PC-3 (cell line): Measurements from ENCODE around the gene SNTB2. TPM values are rescaled to one million over a fixed set of nuclear protein-coding genes. Genes with fewer than 3 reads are reported as not detected.

ENCODE experiments used
- ATAC-seq: fragments of 200-7000 bp; cut with Tn5 transposase; 2 replicates; pipeline ENCODE4 v1.9.1; 2020; ENCODE audit warnings: mild to moderate bottlenecking, moderate library complexity
- BruUV-seq: library from RNA; stranded (reverse); fragments of 400-500 nt; replicated peaks from 2 replicates; lab custom pipeline; 2021; lab: Mats Ljungman, UMichigan
- CTCF ChIA-PET: fragments of 300-600 bp; sonication (Branson Sonifier 250); formaldehyde crosslinking; loops from one replicate; lab custom pipeline; 2022; ENCODE audit warnings: antibody characterized with exemption; lab: Charles Lee
- POLR2A ChIA-PET: fragments of 300-600 bp; sonication (Branson Sonifier 250); formaldehyde crosslinking; loops from one replicate; lab custom pipeline; 2022; ENCODE audit warnings: antibody characterized with exemption; ENCODE audit not compliant: unreplicated experiment; lab: Charles Lee
- DNase-seq: peaks from one replicate; pipeline ENCODE4 v3.0.0-alpha.2; 2015
- H2AFZ ChIP-seq: fragments of 300-600 bp; sonication (generic); 2 replicates; pipeline ENCODE4 v1.6.0; 2016; ENCODE audit warnings: antibody characterized with exemption, low read length
- H3F3A ChIP-seq: fragments of 300-600 bp; sonication (generic); one replicate; pipeline ENCODE4 v1.6.0; 2017; ENCODE audit warnings: antibody characterized with exemption, low read length, control low read depth, mild to moderate bottlenecking; ENCODE audit not compliant: unreplicated experiment
- H3K27ac ChIP-seq: fragments of 300-600 bp; sonication (generic); 2 replicates; pipeline ENCODE4 v1.5.1; 2016; ENCODE audit warnings: mild to moderate bottlenecking, low read length
- H3K27me3 ChIP-seq: fragments of 300-600 bp; sonication (generic); 2 replicates; pipeline ENCODE4 v1.6.1; 2016; ENCODE audit warnings: low read length, mixed read lengths
- H3K36me3 ChIP-seq: fragments of 300-600 bp; sonication (generic); 2 replicates; pipeline ENCODE4 v1.6.1; 2016; ENCODE audit warnings: low read depth, mixed run types, low read length, mixed read lengths
- H3K4me1 ChIP-seq: fragments of 300-600 bp; sonication (generic); 2 replicates; pipeline ENCODE4 v1.5.1; 2016; ENCODE audit warnings: low read length; ENCODE audit not compliant: insufficient read depth
- H3K4me2 ChIP-seq: fragments of 300-600 bp; sonication (generic); 2 replicates; pipeline ENCODE4 v1.6.0; 2016; ENCODE audit warnings: low read length
- H3K4me3 ChIP-seq: fragments of 300-600 bp; sonication (generic); 2 replicates; pipeline ENCODE4 v1.5.1; 2016; ENCODE audit warnings: mild to moderate bottlenecking, low read length, mixed read lengths
- H3K79me2 ChIP-seq: fragments of 300-600 bp; sonication (generic); 2 replicates; pipeline ENCODE4 v1.6.1; 2017; ENCODE audit warnings: low read length, mixed read lengths
- H3K9ac ChIP-seq: fragments of 300-600 bp; sonication (generic); 2 replicates; pipeline ENCODE4 v1.6.0; 2016; ENCODE audit warnings: mild to moderate bottlenecking, low read length
- H3K9me2 ChIP-seq: fragments of 300-600 bp; sonication (generic); replicated peaks from 2 replicates; pipeline ENCODE4 v1.6.1; 2016; ENCODE audit warnings: mixed run types, low read length, mixed read lengths
- H3K9me3 ChIP-seq: fragments of 300-600 bp; sonication (generic); 2 replicates; pipeline ENCODE4 v1.6.1; 2016; ENCODE audit warnings: low read length, mixed read lengths
- H4K20me1 ChIP-seq: fragments of 300-600 bp; sonication (generic); 2 replicates; pipeline ENCODE4 v1.6.1; 2016; ENCODE audit warnings: low read length, mixed read lengths
- CTCF ChIP-seq: fragments of 300-600 bp; sonication (generic); conservative IDR thresholded peaks from 2 replicates; pipeline ENCODE4 v1.5.1; 2017; ENCODE audit warnings: antibody characterized with exemption, low read depth, mild to moderate bottlenecking, low read length
- EZH2 ChIP-seq: fragments of 300-600 bp; sonication (generic); IDR thresholded peaks from one replicate; pipeline ENCODE4 v1.6.1; 2017; ENCODE audit warnings: antibody characterized with exemption, mild to moderate bottlenecking, low read length; ENCODE audit not compliant: unreplicated experiment
- EZH2phosphoT487 ChIP-seq: fragments of 300-600 bp; sonication (generic); IDR thresholded peaks from 2 replicates; pipeline ENCODE4 v1.6.1; 2018; ENCODE audit warnings: mild to moderate bottlenecking, antibody characterized with exemption, low read length, borderline replicate concordance
- intact Hi-C: fragments of 100-400 bp; cut with micrococcal nuclease; formaldehyde crosslinking; loops from 2 replicates; pipeline ENCODE4 v1.9.0; 2023
- total RNA-seq: library from RNA; depleted of rRNA; stranded (reverse); fragments of >200 nt; gene quantifications from 2 replicates; pipeline ENCODE4 v1.2.3, GENCODE V29; 2014

Gene SNTB2
- total RNA-seq, 1 experiment from 2014 or later = 40.4 TPM

DNA sequence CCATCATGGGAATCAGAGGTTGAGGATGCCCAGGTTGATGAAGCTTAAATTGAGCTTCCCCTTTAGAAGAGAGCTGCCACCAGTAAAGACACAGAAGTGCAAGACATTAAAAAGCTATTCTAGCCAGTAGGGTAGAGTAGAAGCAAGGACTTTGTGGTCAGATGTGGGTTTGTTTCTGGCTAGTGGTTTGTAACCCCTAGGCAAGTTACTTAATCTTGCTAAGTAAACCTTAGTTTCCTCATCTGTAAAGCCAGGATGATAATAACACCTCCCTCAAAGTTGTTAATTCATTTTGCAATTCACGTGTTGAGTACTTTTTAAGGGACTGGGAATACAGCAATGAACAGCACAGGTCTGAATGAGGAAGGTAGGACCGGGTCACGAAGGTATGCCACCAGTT lies 3.6 kb downstream of the SNTB2 start:
- H3K27me3 ChIP-seq = no peaks in the 10 kb centered on the region
- no TSS peak for BruUV-seq
- intact Hi-C loops = no loop called here
- DNase-seq (no peak), ATAC-seq (no peak)
- no peak overlapping the region for H2AFZ ChIP-seq
- H4K20me1 ChIP-seq = peaks cover 41% of the 10 kb centered on the region
- CTCF ChIA-PET = no interaction called here
- no peaks in the 10 kb centered on the region for H3K9me2 ChIP-seq
- H3K9ac ChIP-seq = no peak overlapping the region
- H3K4me2 ChIP-seq = 0 out of 2 replicates have a peak overlapping the region, but pooled peaks have one; percentile 86
- no peaks in the 10 kb centered on the region for H3K9me3 ChIP-seq
- peaks cover 36% of the 10 kb centered on the region for H3K4me1 ChIP-seq
- TF ChIP-seq EZH2phosphoT487 (no peak), EZH2 (no peak), CTCF (no peak)
- peak overlapping the region; percentile 8; the same call in 1 of the 2 replicates for H3K27ac ChIP-seq
- peaks cover 82% of the 10 kb centered on the region for H3K79me2 ChIP-seq
- H3K36me3 ChIP-seq = no peaks in the 10 kb centered on the region
- POLR2A ChIA-PET = no interaction called here
- H3K4me3 ChIP-seq = no peak overlapping the region
- H3F3A ChIP-seq = no peaks in the 10 kb centered on the region

DNA sequence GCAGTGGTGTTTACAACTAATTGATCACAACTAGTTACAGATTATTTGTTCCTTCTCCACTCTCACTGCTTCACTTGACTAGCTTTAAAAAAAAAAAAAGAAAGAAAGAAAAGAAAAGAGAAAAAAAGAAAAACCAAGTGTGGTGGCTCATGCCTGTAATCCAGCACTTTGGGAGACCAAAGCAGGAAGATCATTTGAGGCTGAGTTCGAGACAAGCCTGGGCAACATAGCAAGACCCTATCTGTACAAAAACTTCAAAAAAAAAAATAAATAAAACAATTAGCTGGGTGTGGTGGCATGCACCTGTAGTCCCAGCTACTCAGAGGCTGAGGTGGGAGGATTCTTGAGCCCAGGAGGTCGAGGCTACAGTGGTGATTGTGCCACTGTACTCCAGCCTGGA lies 4.2 kb downstream of the SNTB2 start:
- no peaks in the 10 kb centered on the region for H3K9me3 ChIP-seq
- ATAC-seq (no peak), DNase-seq (no peak)
- H3K9ac ChIP-seq = no peak overlapping the region
- no peak overlapping the region for H3K4me2 ChIP-seq
- H3K9me2 ChIP-seq = no peaks in the 10 kb centered on the region
- no peak for TF ChIP-seq EZH2phosphoT487
- TF ChIP-seq CTCF = no peak
- no peak for TF ChIP-seq EZH2
- H3K79me2 ChIP-seq = peaks cover 88% of the 10 kb centered on the region
- no peak overlapping the region for H3K27ac ChIP-seq
- intact Hi-C loops = no loop called here
- no TSS peak for BruUV-seq
- H3K4me1 ChIP-seq = peaks cover 36% of the 10 kb centered on the region
- H3K27me3 ChIP-seq = no peaks in the 10 kb centered on the region
- ChIA-PET POLR2A (no interaction called here), CTCF (no interaction called here)
- H2AFZ ChIP-seq = no peak overlapping the region
- H3K36me3 ChIP-seq = no peaks in the 10 kb centered on the region
- H3K4me3 ChIP-seq = no peak overlapping the region
- peaks cover 41% of the 10 kb centered on the region for H4K20me1 ChIP-seq
- no peaks in the 10 kb centered on the region for H3F3A ChIP-seq

GRCh38 chr16:69193855-69194254 lies 6.9 kb downstream of the SNTB2 start:
- ATAC-seq (peak; percentile 63), DNase-seq (no peak)
- Histone ChIP-seq H3K27ac (no peak overlapping the region), H3K9ac (no peak overlapping the region), H3K79me2 (peaks cover 98% of the 10 kb centered on the region), H3K9me2 (no peaks in the 10 kb centered on the region), H3K27me3 (no peaks in the 10 kb centered on the region), H3K4me2 (peak overlapping the region; percentile 24; the same call in 1 of the 2 replicates), H3F3A (peaks cover 3% of the 10 kb centered on the region), H2AFZ (no peak overlapping the region), H4K20me1 (peaks cover 32% of the 10 kb centered on the region), H3K9me3 (no peaks in the 10 kb centered on the region), H3K4me1 (peaks cover 29% of the 10 kb centered on the region), H3K4me3 (no peak overlapping the region), H3K36me3 (no peaks in the 10 kb centered on the region)
- POLR2A ChIA-PET = interaction anchor here (0.5 kb wide), 1 partner anchor 10 kb away, joined by 4 read pairs; no protein-coding TSS in a partner anchor
- intact Hi-C loops = no loop called here
- CTCF ChIA-PET = interaction anchor here (0.5 kb wide), 1 partner anchor 395 kb away, joined by 3 read pairs; no protein-coding TSS in a partner anchor
- no peak for TF ChIP-seq CTCF
- TF ChIP-seq EZH2phosphoT487 = no peak
- TF ChIP-seq EZH2 = no peak
- no TSS peak for BruUV-seq
